Stimulated activated CD4-positive, alpha-beta T cell treated with anti-CD3 and anti-CD28 coated beads, Interleukin-1b, Interleukin-23, amount 100 ng/mL, for 1 hour (primary cell): ENCODE measurements around the gene PLCXD1.
A peak's percentile ranks its signal among the peaks of the same experiment; 100 is the strongest.
"Not testable (repeated sequence)": the region's sequence is repeated elsewhere in the genome, so short reads cannot be mapped to it uniquely, and the experiment has no call there.

ENCODE experiments used
- DNase-seq, 2 donors: peaks; one replicate each; pipeline ENCODE4 v3.0.0-alpha.2; 2020; ENCODE audit warnings: low read depth in 2 of 2

The PLCXD1 gene

GRCh38 chrX:316351-317325 lies 35.5 kb downstream of the PLCXD1 start:
- DNase-seq: no peak

GRCh38 chrX:317424-318067 lies 36.4 kb downstream of the PLCXD1 start:
- DNase-seq: no peak

GRCh38 chrX:318068-318738 lies 37.0 kb downstream of the PLCXD1 start:
- peak; percentile 95 to 97 for DNase-seq

- DNase-seq: peak; percentile 91 to 97
Measured at GRCh38 chrX:318739-319578, 37.8 kb downstream of the PLCXD1 start, which contains the start of gene GTPBP6. GTPBP6 (minus strand) TSS chrX:318796; CDS start chrX:318787, 9 bp downstream.

GRCh38 chrX:319579-320125 lies 38.5 kb downstream of the PLCXD1 start:
- DNase-seq: no peak

- DNase-seq: no peak
Measured at GRCh38 chrX:320126-320783, 39.1 kb downstream of the PLCXD1 start.

- DNase-seq: no peak
Measured at GRCh38 chrX:323721-324628, 42.8 kb downstream of the PLCXD1 start.

GRCh38 chrX:324664-325063 lies 43.5 kb downstream of the PLCXD1 start:
- DNase-seq: not testable (repeated sequence)

GRCh38 chrX:327660-328126 lies 46.5 kb downstream of the PLCXD1 start:
- DNase-seq: no peak

- no peak for DNase-seq
Measured at GRCh38 chrX:329291-329910, 48.2 kb downstream of the PLCXD1 start.

GRCh38 chrX:330141-330725 lies 49.1 kb downstream of the PLCXD1 start:
- not testable (repeated sequence) for DNase-seq

GRCh38 chrX:330726-331150 lies 49.6 kb downstream of the PLCXD1 start:
- DNase-seq: no peak

GRCh38 chrX:331151-331824 lies 50.1 kb downstream of the PLCXD1 start:
- no peak for DNase-seq

GRCh38 chrX:331825-332495 lies 50.8 kb downstream of the PLCXD1 start:
- no peak for DNase-seq

- no peak for DNase-seq
Measured at GRCh38 chrX:332496-332860, 51.3 kb downstream of the PLCXD1 start.

GRCh38 chrX:332916-333610 lies 51.9 kb downstream of the PLCXD1 start:
- DNase-seq: no peak
